OCI-LY7 (cell line): Measurements from ENCODE around the gene COL4A4. TPM values are rescaled to one million over a fixed set of nuclear protein-coding genes. Genes with fewer than 3 reads are reported as not detected.

ENCODE experiments used
- BruUV-seq: library from RNA; stranded (reverse); fragments of 400-500 nt; replicated peaks from 2 replicates; lab custom pipeline; 2021; lab: Mats Ljungman, UMichigan
- CTCF ChIA-PET: fragments of 300-600 bp; sonication (Branson Sonifier 250); formaldehyde crosslinking; loops from one replicate; lab custom pipeline; 2022; ENCODE audit warnings: antibody characterized with exemption; ENCODE audit not compliant: unreplicated experiment; lab: Charles Lee
- POLR2A ChIA-PET: fragments of 300-600 bp; sonication (Branson Sonifier 250); formaldehyde crosslinking; loops from one replicate; lab custom pipeline; 2022; ENCODE audit warnings: antibody characterized with exemption; lab: Charles Lee
- DNase-seq: peaks from one replicate; pipeline ENCODE4 v3.0.0-alpha.2; 2015; ENCODE audit warnings: low spot score
- H2AFZ ChIP-seq: fragments of 200-600 bp; sonication (generic), shearing (Covaris generic); 2 replicates; pipeline ENCODE4 v1.6.1; 2014; ENCODE audit warnings: mild to moderate bottlenecking, antibody characterized with exemption, low read length, moderate library complexity
- H3K27ac ChIP-seq: fragments of 200-600 bp; sonication (generic); 2 replicates; pipeline ENCODE4 v1.5.1; 2014; ENCODE audit warnings: mixed run types, low read depth, mild to moderate bottlenecking, moderate library complexity, low read length, inconsistent platforms; ENCODE audit not compliant: poor library complexity, severe bottlenecking
- H3K36me3 ChIP-seq: fragments of 200-600 bp; sonication (generic); 2 replicates; pipeline ENCODE4 v1.6.1; 2014; ENCODE audit warnings: mild to moderate bottlenecking, antibody characterized with exemption, low read length, moderate library complexity, mixed read lengths; ENCODE audit not compliant: insufficient read depth
- H3K4me1 ChIP-seq: fragments of 200-600 bp; sonication (generic); 2 replicates; pipeline ENCODE4 v1.5.1; 2014; ENCODE audit warnings: mild to moderate bottlenecking, low read length; ENCODE audit not compliant: insufficient read depth, poor library complexity, severe bottlenecking
- H3K4me2 ChIP-seq: fragments of 200-600 bp; sonication (generic); 2 replicates; pipeline ENCODE4 v1.6.1; 2014; ENCODE audit warnings: mild to moderate bottlenecking, low read length
- H3K4me3 ChIP-seq: fragments of 200-600 bp; sonication (generic); 2 replicates; pipeline ENCODE4 v1.5.1; 2014; ENCODE audit warnings: mild to moderate bottlenecking, low read depth, low read length; ENCODE audit not compliant: poor library complexity, severe bottlenecking
- H3K79me2 ChIP-seq: fragments of 200-600 bp; sonication (generic); 2 replicates; pipeline ENCODE4 v1.6.1; 2016; ENCODE audit warnings: low read depth, mild to moderate bottlenecking, low read length, moderate library complexity, mixed read lengths; ENCODE audit not compliant: insufficient read depth
- H3K9me2 ChIP-seq: fragments of 200-600 bp; sonication (generic); 2 replicates; pipeline ENCODE4 v1.6.1; 2016; ENCODE audit warnings: mild to moderate bottlenecking, low read length, mixed read lengths; ENCODE audit not compliant: insufficient read depth
- H3K9me3 ChIP-seq: fragments of 200-600 bp; sonication (generic); 2 replicates; pipeline ENCODE4 v1.6.1; 2014; ENCODE audit warnings: mild to moderate bottlenecking, mixed run types, low read length, mixed read lengths
- H4K20me1 ChIP-seq: fragments of 200-600 bp; sonication (generic); 2 replicates; pipeline ENCODE4 v1.6.1; 2014; ENCODE audit warnings: mild to moderate bottlenecking, antibody characterized with exemption, low read length, moderate library complexity, mixed read lengths; ENCODE audit not compliant: insufficient read depth
- CTCF ChIP-seq: fragments of 200-600 bp; sonication (generic); conservative IDR thresholded peaks from 2 replicates; pipeline ENCODE4 v1.5.1; 2014; ENCODE audit warnings: mild to moderate bottlenecking, antibody characterized with exemption, low read length, moderate library complexity, mixed read lengths
- EZH2phosphoT487 ChIP-seq: fragments of 200-600 bp; sonication (generic); IDR thresholded peaks from 2 replicates; pipeline ENCODE4 v1.6.1; 2018; ENCODE audit warnings: low read depth, borderline replicate concordance, mild to moderate bottlenecking, mixed run types, antibody characterized with exemption, low read length, moderate library complexity, mixed read lengths
- intact Hi-C: fragments of 100-400 bp; cut with micrococcal nuclease; formaldehyde crosslinking; loops from one replicate; pipeline ENCODE4 v1.10.0; 2022; ENCODE audit not compliant: unreplicated experiment
- total RNA-seq, 2 experiments: library from RNA; depleted of rRNA in 1 of 2; stranded (reverse); fragments of >200 nt in 1 of 2; shearing (Covaris generic) in 1 of 2; gene quantifications; 2 replicates each; pipeline ENCODE4 v1.2.3, GENCODE V29; 2014 to 2022

The COL4A4 gene
- total RNA-seq, 2 experiments from 2014 or later: 0.16 to 7.0 TPM

GRCh38 chr2:227160164-227160563, 3.8 kb downstream of the COL4A4 start:
- H3K36me3 ChIP-seq: no peaks in the 10 kb centered on the region
- TF ChIP-seq CTCF: no peak
- no peak for TF ChIP-seq EZH2phosphoT487
- POLR2A ChIA-PET: no interaction called here
- intact Hi-C loops: loop anchor here (10.0 kb wide), 1 partner anchor 165 kb away; the partner anchor contains the start of gene MFF
- no peaks in the 10 kb centered on the region for H3K9me2 ChIP-seq
- BruUV-seq: no TSS peak
- no peaks in the 10 kb centered on the region for H3K79me2 ChIP-seq
- no peaks in the 10 kb centered on the region for H4K20me1 ChIP-seq
- no peak overlapping the region for H3K4me3 ChIP-seq
- CTCF ChIA-PET: no interaction called here
- H3K4me2 ChIP-seq: no peak overlapping the region
- DNase-seq: no peak
- H3K4me1 ChIP-seq: peaks cover 11% of the 10 kb centered on the region
- H3K9me3 ChIP-seq: no peaks in the 10 kb centered on the region
- H3K27ac ChIP-seq: no peak overlapping the region
- H2AFZ ChIP-seq: no peak overlapping the region

- ChIA-PET POLR2A (interaction anchor here (0.6 to 1.0 kb wide), 3 partner anchors 8 to 90 kb away, joined by 3 read pairs; partner anchors contain the start of gene COL4A3), CTCF (no interaction called here)
- no peaks in the 10 kb centered on the region for H3K9me2 ChIP-seq
- BruUV-seq: no TSS peak
- H2AFZ ChIP-seq: no peak overlapping the region
- intact Hi-C loops: no loop called here
- no peaks in the 10 kb centered on the region for H3K9me3 ChIP-seq
- no peaks in the 10 kb centered on the region for H3K79me2 ChIP-seq
- DNase-seq: no peak
- H3K4me3 ChIP-seq: no peak overlapping the region
- H4K20me1 ChIP-seq: no peaks in the 10 kb centered on the region
- no peak for TF ChIP-seq EZH2phosphoT487
- no peak for TF ChIP-seq CTCF
- H3K4me1 ChIP-seq: no peaks in the 10 kb centered on the region
- H3K36me3 ChIP-seq: no peaks in the 10 kb centered on the region
- no peak overlapping the region for H3K27ac ChIP-seq
- no peak overlapping the region for H3K4me2 ChIP-seq
Measured at GRCh38 chr2:227154986-227155774, 8.8 kb downstream of the COL4A4 start.
